Activated CD4-positive, alpha-beta T cell treated with anti-CD3 and anti-CD28 coated beads for 1 hour (primary cell): Measurements from ENCODE around the gene BRME1.
"Not testable (repeated sequence)": the region's sequence is repeated elsewhere in the genome, so short reads cannot be mapped to it uniquely, and the experiment has no call there.

Experiments used
- DNase-seq: peaks from one replicate; pipeline ENCODE4 v3.0.0-alpha.2; 2020

BRME1 gene

GRCh38 chr19:13864667-13865570 is 41.0 kb downstream of the BRME1 start:
- no peak for DNase-seq

- DNase-seq: no peak
These were observed 41.8 kb downstream of the BRME1 start for GRCh38 chr19:13864046-13864666.

GRCh38 chr19:13861714-13862531 is 44.0 kb downstream of the BRME1 start:
- peak; percentile 82 for DNase-seq

- no peak for DNase-seq
These were observed 44.6 kb downstream of the BRME1 start for GRCh38 chr19:13861392-13861713.

GRCh38 chr19:13860679-13861391 is 45.1 kb downstream of the BRME1 start:
- DNase-seq: no peak

- no peak for DNase-seq
These were observed 46.5 kb downstream of the BRME1 start for GRCh38 chr19:13859361-13859880.

- no peak for DNase-seq
These were observed 49.4 kb downstream of the BRME1 start for GRCh38 chr19:13856497-13856896.

- not testable (repeated sequence) for DNase-seq
These were observed 53.7 kb downstream of the BRME1 start for GRCh38 chr19:13852171-13852707.

GRCh38 chr19:13851734-13852114 is 54.2 kb downstream of the BRME1 start:
- not testable (repeated sequence) for DNase-seq

- DNase-seq: peak; percentile 66
These were observed 54.8 kb downstream of the BRME1 start for GRCh38 chr19:13850910-13851733.

- DNase-seq: peak; percentile 54
These were observed 55.7 kb downstream of the BRME1 start for GRCh38 chr19:13849991-13850909.

GRCh38 chr19:13848798-13849676 is 56.9 kb downstream of the BRME1 start:
- no peak for DNase-seq

GRCh38 chr19:13848340-13848677 is 57.6 kb downstream of the BRME1 start:
- DNase-seq: no peak

GRCh38 chr19:13847407-13848339 is 58.2 kb downstream of the BRME1 start:
- peak; percentile 72 for DNase-seq

- DNase-seq: peak; percentile 94
These were observed 59.1 kb downstream of the BRME1 start for GRCh38 chr19:13846557-13847406.

- DNase-seq: no peak
These were observed 61.7 kb downstream of the BRME1 start for GRCh38 chr19:13844130-13844631.
